Measurements from ENCODE around the gene ITPRID1. TPM values are rescaled to one million over a fixed set of nuclear protein-coding genes. Genes with fewer than 3 reads are reported as not detected.

Gene ITPRID1
- total and polyA plus RNA-seq, 7 donors: 0.60 to 0.71 TPM; not detected in 5

- Histone ChIP-seq H3K27ac (no peak overlapping the region), H3K9me3 (no peaks in the 10 kb centered on the region), H3K36me3 (no peaks in the 10 kb centered on the region), H3K4me1 (no peaks in the 10 kb centered on the region), H3K27me3 (no peaks in the 10 kb centered on the region), H3K4me3 (no peak overlapping the region)
- intact Hi-C loops (cut with DNase I): no loop called here
- WGBS, 2 donors: 70 to 80% methylated on average over 1 of the region's 1 CpG
- TF ChIP-seq EP300 (IDR thresholded peaks at IDR 0.05): no peak
- TF ChIP-seq POLR2AphosphoS5 (IDR thresholded peaks at IDR 0.05): no peak
- no peak for TF ChIP-seq POLR2A (IDR thresholded peaks at IDR 0.05)
- TF ChIP-seq CTCF (IDR thresholded peaks at IDR 0.05): no peak
- DNase-seq: no peak
These were observed 38.5 kb upstream of the ITPRID1 start for GRCh38 chr7:31475368-31475767.

- H3K36me3 ChIP-seq: no peaks in the 10 kb centered on the region
- no peaks in the 10 kb centered on the region for H3K4me1 ChIP-seq
- 82 to 83% methylated on average over 7 of the region's 7 CpGs for WGBS, 2 donors
- no peaks in the 10 kb centered on the region for H3K9me3 ChIP-seq
- no peak overlapping the region for H3K4me3 ChIP-seq
- no peak for DNase-seq
- intact Hi-C loops (cut with DNase I): no loop called here
- TF ChIP-seq POLR2A (IDR thresholded peaks at IDR 0.05): no peak
- no peak for TF ChIP-seq CTCF (IDR thresholded peaks at IDR 0.05)
- no peak for TF ChIP-seq EP300 (IDR thresholded peaks at IDR 0.05)
- TF ChIP-seq POLR2AphosphoS5 (IDR thresholded peaks at IDR 0.05): no peak
- H3K27ac ChIP-seq: no peak overlapping the region
- no peaks in the 10 kb centered on the region for H3K27me3 ChIP-seq
These were observed 37.7 kb upstream of the ITPRID1 start for GRCh38 chr7:31476073-31476745.

- Histone ChIP-seq H3K27me3 (no peaks in the 10 kb centered on the region), H3K4me3 (no peak overlapping the region), H3K36me3 (no peaks in the 10 kb centered on the region), H3K4me1 (no peaks in the 10 kb centered on the region), H3K27ac (no peak overlapping the region), H3K9me3 (no peaks in the 10 kb centered on the region)
- TF ChIP-seq EP300 (IDR thresholded peaks at IDR 0.05): no peak
- no peak for TF ChIP-seq POLR2AphosphoS5 (IDR thresholded peaks at IDR 0.05)
- TF ChIP-seq POLR2A (IDR thresholded peaks at IDR 0.05): no peak
- no peak for TF ChIP-seq CTCF (IDR thresholded peaks at IDR 0.05)
- WGBS, 2 donors: 93% methylated on average over 11 of the region's 11 CpGs
- DNase-seq: no peak
- intact Hi-C loops (cut with DNase I): no loop called here
These were observed 36.8 kb upstream of the ITPRID1 start for GRCh38 chr7:31476941-31477677.

- H3K36me3 ChIP-seq: no peaks in the 10 kb centered on the region
- no peaks in the 10 kb centered on the region for H3K27me3 ChIP-seq
- intact Hi-C loops (cut with DNase I): no loop called here
- no peaks in the 10 kb centered on the region for H3K4me1 ChIP-seq
- DNase-seq: no peak
- no peak overlapping the region for H3K27ac ChIP-seq
- no peak overlapping the region for H3K4me3 ChIP-seq
- 62 to 74% methylated on average over 3 of the region's 3 CpGs for WGBS, 2 donors
- no peak for TF ChIP-seq POLR2A (IDR thresholded peaks at IDR 0.05)
- no peak for TF ChIP-seq EP300 (IDR thresholded peaks at IDR 0.05)
- no peaks in the 10 kb centered on the region for H3K9me3 ChIP-seq
These were observed 35.9 kb upstream of the ITPRID1 start for GRCh38 chr7:31478018-31478417.

GRCh38 chr7:31478721-31479120 lies 35.2 kb upstream of the ITPRID1 start:
- no peaks in the 10 kb centered on the region for H3K9me3 ChIP-seq
- no peaks in the 10 kb centered on the region for H3K36me3 ChIP-seq
- no peak for DNase-seq
- H3K27me3 ChIP-seq: no peaks in the 10 kb centered on the region
- TF ChIP-seq POLR2AphosphoS5 (IDR thresholded peaks at IDR 0.05) (no peak), CTCF (IDR thresholded peaks at IDR 0.05) (no peak), POLR2A (IDR thresholded peaks at IDR 0.05) (no peak), EP300 (IDR thresholded peaks at IDR 0.05) (no peak)
- intact Hi-C loops (cut with DNase I): no loop called here
- H3K27ac ChIP-seq: no peak overlapping the region
- whole genome bisulfite sequencing, 2 donors: 17 to 28% methylated on average over 6 of the region's 6 CpGs
- no peak overlapping the region for H3K4me3 ChIP-seq
- no peaks in the 10 kb centered on the region for H3K4me1 ChIP-seq
